Activated CD4-positive, CD25-positive, alpha-beta regulatory T cell treated with anti-CD3 and anti-CD28 coated beads, Interleukin-2, amount 50 U/mL, for 72 hours (primary cell): ENCODE measurements around the gene NDEL1.
"Not testable (repeated sequence)": the region's sequence is repeated elsewhere in the genome, so short reads cannot be mapped to it uniquely, and the experiment has no call there.

Source experiments
- DNase-seq: peaks from one replicate; pipeline ENCODE4 v3.0.0; 2021

The NDEL1 gene, protein sequence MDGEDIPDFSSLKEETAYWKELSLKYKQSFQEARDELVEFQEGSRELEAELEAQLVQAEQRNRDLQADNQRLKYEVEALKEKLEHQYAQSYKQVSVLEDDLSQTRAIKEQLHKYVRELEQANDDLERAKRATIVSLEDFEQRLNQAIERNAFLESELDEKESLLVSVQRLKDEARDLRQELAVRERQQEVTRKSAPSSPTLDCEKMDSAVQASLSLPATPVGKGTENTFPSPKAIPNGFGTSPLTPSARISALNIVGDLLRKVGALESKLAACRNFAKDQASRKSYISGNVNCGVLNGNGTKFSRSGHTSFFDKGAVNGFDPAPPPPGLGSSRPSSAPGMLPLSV

DNA sequence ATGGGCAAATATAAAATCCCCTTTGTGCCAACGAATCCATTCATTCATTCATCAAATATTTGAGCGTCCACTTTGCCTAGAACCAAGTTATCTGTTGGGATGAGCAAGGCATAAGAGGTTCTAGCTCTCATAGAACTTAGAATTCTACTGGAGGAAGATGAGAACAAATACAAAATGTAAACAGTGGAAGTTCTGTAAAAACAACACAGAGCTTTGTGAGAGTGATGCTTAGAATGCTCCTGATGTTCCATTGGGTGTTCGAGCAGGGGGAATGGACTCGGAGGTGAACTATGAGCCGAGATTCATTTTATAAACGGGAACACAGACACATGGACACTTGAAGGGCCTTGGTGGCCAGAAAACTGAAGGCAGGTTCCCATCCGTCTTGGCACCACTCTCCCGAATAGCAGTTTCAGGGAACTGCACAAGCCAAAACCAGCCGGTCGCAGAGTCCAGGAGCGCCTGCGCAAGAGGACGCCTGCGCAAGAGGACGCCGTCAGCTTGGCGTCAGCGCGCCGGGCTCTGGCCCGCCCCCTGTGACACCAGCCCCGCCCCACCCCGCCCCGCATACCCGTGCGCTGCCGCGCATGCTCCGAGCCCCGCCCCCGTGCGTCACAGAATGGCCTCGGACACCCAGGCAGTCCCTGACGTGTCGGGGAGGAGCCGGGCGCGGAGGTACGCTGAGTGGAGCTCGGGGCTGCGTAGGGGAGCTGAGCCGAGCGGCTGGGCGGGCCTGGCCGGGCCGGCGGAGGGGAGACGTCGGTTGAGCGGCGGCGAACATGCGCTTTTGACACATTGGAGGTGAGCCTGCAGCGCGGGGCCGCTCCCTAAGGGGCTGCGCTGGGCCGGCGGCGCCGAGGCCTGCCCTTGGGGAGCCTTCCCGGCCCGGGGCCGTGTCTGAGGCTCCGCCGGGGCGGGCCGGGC lies at the start of gene NDEL1:
Gene NDEL1, plus strand, starts transcription at position 640 of the 924 bp plus-strand sequence. CDS start 8,388 bp downstream, outside the sequence.
- peak; percentile 99 for DNase-seq

DNA sequence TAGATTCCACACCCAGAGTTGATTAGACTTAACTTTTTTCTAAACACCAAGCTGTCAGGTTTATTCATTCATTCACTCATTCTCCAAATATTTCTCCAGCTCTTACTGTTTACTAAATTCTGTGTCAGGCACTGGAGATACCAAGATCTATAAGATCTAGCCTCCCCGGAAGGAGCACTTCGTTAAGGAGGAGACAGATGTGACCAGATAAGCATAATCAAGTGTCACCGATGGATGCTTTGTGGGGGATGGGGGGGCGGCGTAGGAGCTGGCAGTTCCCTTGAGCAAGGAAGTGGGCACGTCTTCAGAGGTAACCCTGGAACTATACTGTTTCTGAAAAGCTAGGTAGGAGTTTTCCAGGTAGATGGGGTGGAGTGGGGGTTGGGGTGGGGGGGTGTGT lies 48.8 kb upstream of the NDEL1 start:
- no peak for DNase-seq

DNA sequence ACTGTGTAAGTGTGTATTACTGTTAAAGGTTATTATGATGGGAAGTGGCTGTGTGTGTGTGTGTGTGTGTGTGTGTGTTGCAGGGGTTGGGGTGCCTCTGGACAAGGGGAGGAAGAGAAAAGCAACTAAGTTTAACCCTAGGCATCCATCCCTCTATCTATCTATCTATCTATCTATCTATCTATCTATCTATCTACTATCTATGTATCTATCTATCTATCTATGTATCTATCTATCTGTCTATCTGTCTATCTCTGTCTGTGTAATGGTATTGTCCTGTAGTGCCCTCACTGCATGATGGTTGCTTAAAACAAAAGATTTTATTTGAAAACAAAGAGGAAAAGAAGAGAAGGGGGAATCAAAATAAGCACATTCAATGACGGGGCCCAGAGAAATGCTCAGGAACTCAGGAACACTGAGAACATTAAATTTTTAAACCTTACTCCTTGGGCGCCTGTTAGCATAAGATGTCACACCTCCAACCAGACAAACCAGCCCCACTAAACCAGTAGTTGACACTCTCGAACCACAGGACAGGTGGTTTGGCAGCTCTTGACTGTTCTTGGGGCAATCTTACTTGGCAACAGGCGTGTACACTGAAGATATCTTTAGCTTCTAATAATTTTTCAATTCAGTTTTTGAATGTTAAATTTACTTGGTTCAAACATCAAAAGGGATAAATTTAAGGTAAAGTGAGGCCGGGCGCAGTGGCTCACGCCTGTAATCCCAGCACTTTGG lies 47.6 kb upstream of the NDEL1 start:
- no peak for DNase-seq

DNA sequence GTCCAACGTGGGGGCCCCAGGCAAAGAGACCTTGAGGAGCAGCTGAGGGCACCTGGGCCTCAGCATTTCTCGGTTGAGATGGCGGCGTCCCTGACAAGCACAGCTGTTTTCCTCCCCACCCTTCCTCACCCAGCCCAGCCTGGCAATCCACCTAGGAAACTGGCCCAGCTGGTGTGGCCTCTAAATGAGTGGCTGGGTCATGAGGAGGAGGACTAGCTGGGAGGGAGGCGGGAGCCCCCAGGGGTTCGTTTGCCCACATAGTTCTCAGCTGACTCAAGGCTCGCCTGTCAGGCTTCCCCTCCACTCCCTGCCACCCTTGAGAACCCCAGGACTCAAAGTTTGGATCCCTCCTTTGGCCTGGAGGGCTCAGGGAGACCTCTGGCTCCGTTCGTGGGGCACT lies 44.0 kb upstream of the NDEL1 start:
- DNase-seq = no peak

DNA sequence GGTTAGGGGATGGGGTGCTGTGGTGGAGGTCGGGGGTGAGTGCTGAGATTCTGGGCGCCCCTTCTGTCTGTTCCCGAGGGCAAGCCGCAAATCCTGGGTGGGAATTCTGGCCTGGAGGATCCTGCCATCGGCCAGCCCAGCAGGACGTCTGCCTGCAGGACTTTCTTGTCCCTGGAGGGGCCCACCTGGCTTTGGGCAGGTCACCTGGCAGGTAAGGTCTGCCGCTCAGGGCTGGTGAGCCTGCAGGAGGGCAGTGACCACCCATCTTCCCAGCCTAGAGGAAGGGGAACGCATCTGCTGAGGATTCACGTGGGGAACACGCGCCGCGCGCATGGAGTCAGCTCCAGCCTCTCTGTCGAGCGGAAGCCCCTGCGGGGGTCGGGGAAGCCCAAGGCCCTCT lies 43.4 kb upstream of the NDEL1 start:
- no peak for DNase-seq

DNA sequence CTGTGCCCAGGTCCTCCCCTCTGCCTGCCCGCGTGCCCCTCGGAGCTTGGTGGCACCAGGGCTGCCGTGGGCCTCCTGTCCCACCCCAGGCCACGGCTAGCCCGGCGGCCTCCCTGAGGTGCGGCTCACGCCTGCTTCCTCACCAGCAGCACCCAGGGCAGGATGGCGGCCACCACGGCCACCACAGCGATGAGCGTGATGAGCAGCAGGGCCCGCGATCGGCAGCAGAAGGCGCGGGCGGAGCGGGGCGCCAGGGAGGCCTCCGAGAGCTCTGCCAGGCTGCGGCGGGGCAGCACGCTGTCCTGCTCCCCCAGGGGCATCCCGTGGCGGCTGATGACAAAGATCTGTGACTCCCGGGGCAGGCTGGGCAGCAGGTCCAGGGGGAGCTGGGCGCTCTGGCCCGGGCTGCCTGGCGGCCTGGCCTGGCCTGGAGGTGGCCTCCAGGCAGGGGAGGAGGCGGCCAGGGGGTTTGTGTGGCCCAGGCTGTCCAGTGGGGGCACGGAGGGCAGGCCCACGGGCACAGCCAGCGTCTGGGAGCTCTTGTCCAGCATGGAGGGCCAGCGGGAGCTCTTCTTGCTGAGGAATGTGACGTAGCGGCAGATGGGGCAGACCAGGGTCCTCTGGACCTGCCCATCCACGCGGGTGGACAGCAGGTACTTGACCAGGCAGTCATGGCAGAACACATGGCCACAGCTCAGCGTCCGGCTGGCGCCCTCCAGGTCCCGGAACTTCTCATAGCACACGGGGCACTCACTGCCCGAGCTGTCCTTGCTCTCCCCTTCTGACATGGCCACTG lies 42.8 kb upstream of the NDEL1 start:
- DNase-seq = no peak

DNA sequence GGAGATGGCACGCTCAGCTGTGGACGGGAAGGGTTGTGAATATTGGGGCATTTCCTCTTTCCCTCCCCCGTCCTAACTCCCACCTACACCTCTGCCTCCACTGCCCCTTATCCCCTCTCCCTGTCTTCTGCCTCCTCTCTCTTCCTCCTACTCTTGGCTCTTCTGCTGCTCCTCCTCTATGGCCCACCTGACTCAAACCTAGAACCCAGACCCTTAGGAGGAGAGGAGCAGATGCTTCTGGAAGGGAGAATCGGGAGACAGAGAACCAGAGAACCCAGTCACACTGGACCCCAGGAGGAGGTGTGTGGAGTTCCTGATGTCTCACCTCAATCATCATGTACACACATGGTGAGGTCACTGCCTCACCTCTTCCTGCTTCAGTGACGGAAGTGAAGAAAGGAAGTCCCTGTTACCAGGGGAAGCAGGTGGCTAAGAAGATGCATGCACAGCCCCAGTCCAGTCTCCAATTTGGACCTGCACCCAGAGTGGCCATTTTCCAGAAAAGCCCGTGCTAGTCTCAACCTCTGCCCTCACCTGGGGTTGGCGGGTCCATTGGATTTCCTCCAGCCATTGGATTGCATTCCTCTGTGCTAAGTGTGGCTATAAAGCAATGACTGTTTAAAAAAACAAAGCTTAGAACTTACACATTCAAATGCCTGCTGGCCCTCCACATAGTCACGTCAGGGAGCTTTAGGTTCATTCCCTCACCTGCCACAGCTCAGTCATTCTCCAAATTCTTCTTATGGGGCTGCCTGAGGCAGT lies 42.0 kb upstream of the NDEL1 start:
- DNase-seq = no peak

DNA sequence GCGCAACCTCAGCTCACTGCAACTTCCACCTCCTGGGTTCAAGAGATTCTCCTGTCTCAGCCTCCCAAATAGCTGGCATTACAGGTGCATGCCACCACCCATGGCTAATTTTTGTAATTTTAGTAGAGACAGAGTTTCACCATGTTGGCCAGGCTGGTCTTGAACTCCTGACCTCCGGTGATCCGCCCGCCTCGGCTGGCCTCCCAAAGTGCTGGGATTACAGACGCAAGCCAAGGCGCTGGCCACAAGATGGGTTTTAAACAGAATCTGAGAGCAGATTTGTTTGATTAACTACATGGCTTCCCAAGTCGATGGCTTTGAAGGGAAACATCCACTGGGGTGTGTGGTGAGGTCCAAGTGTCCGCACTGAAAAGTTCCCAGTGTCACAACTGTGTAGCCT lies 41.2 kb upstream of the NDEL1 start:
- not testable (repeated sequence) for DNase-seq

DNA sequence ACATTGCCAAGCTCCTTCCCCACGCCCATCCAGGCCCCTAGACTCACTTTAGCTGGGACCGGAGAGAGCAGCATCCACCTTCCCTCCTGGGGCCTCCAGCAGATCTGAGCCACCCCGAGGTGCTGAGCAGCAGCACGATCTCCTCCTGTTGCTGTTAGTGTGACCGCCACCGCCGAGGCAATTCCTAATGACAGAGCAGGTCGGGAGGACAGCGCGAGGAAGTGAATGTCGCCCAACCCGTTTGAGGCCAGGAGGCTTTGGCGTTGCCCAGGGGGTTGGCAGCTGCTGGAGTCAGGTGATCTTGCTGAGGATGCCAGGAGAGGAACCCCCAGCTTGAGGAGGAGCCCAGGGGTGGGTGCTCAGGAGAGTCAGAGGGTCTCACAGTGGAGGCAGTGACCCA lies 38.0 kb upstream of the NDEL1 start, which contains the start of gene RNF222:
Gene RNF222, minus strand, starts transcription at position 192 of the 400 bp plus-strand sequence. CDS start 4,366 bp downstream, outside the sequence.
- no peak for DNase-seq

DNA sequence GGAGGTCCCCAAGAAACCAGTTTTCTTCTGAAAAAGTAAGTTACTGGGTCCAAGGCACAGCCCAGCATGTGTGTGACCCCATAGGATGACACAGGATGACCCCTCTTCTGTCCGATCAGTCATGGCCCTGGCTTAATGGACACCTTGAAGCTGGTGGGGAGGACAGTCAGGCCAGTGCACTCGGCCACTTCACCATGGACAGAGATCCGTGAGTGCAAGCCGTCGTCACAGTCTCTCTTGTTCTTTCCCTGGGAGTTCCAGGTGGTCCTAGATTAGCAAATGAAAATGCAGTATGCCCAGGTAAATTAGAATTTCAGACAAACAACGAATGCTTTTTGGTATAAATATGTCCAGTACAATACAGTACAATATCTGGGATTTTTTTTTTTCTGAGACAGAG lies 36.7 kb upstream of the NDEL1 start:
- DNase-seq = no peak

DNA sequence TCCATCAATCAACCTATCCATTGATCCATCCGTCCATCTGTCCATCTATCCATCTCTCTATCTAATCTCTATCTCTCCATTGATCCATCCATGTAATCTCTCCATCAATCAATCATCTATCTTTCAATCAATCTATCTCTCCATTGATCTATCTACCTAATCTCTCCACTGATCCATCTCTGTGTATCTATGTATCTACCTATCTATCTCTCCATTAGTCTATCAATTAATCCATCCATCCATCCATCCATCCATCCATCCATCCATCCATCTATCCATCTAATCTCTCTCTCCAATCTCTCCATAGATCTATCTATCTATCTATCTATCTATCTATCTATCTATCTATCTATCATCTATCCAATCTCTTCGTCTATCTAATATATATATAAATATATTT lies 34.6 kb upstream of the NDEL1 start:
- DNase-seq = no peak

DNA sequence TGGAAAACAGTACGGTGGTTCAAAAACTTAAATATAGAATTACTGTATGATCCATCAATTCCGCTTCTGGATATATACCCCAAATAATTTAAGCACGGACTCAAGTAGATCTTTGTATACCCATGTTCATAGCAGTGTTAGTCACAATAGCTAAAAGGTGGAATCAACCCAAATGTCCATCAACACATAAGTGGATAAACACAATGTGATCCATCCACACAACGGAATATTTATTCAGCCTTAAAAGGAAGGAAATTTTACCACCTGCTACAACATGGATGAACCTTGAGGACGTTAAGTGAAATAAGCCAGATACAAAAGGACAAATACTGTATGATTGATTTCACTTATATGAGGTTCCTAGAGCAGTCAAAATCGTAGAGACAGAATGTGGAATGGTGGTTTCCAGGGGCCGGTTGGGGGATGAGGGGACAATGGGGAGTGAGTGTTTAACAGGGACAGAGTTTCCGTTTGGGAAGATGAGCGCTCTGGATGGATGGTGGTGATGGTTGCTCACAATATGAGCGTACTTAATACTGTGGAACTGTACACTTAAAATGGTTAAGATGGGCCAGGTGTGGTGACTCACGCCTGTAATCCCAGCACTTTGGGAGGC lies 32.7 kb upstream of the NDEL1 start:
- no peak for DNase-seq

DNA sequence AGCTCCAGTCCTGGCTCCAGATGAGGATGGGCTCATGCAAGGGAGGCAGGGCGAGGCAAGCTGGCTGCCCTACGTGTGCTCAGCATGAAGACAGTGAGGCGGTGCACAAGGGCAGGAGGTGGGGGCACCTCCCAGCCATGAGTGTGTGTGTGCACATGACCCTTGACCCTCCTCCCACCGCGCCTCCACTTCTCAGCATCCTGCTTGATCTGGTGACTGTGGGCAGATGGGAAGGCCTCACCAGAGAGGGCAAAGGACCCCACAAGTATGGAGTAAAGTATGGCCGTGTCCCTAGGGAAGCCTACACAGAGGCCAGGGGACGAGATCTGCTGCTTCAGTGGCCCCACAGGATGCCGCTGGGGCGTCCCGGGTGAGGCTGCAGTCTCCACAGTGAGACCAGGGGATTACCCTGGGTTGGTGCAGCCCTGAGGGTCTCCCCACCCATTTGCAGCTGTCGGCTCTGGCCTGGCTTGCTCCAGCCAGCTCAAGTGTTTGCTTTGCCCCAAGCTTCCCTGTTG lies 30.1 kb upstream of the NDEL1 start:
- DNase-seq = no peak

DNA sequence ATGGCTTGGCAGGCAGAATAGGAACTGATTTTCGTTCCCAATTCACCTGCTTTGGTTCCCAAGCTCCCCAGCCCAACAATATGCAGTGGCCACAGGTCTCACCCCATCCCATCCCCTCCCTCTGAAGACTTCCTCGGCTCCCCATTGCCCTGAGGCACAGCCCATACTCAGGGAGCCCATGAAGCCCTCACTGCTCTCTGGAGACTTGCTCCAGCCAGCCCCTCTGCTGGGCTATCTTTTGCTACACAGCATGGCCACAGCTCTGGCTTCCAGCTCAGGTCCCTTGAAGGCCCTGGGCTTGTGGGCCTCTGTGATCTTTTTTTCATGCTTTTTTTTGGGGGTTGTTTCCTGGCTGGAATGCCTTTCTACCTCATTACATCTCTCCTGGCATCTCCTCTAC lies 29.5 kb upstream of the NDEL1 start:
- no peak for DNase-seq

DNA sequence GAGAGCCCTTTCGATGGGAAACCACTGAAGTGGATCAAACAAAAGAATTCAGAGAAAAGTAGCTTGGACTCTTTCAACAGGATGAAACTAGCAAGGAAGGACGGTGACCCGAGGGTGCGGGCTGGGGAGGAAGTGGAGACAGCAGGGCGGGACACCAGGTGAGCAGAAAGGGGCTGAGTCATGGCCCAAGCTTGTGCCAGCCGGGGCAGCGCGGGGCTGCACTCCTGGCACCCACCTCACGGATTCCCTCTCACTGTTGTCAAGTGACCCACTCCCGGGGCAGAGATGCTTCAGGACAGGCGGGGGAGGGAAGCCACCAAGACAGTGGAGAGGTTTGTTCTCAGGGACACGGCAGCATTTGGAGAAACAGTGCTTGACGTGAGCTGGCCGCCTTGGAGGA lies 27.3 kb upstream of the NDEL1 start:
- no peak for DNase-seq

DNA sequence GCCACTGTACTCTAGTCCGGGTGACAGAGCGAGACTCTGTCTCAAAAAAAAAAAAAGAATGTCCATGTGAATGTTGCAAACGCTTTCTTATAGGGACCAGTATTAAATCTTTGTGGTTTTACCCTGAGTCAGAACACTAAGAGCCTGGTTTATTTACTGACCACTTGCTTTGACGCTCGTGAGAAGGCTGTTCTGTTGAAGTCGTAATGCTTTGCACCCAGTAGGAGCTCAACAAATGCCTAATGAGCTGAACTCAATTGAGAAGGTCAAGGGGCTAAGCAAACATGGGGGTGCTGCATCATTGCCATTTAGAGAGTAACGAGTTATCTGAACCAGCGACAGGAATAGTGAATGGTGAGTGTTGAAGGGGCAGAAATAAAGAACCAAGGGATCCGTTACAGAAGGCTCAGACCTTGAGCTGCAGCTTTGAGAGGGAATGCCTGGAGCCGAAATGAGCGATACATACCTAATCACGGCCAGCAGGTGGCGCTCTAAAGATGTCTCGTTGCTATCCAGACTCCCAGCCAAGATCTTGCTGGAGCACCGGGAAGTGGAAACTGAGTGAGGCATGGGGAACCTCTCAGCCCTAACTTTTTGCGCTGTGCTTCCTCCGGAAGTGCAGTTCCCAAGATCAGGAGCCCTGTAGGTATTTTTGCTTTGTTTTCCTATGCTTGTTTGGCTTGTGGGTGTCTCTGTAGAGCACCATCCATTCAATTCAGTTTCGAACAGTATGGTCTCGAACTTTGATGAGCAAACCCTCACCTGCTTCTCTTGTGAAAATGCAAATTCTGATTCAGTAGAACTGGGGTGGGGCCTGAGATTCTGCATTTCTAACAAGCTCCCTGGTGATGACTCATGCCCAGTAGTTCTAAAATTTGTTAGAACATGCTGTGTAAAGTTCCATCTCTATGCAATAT lies 25.5 kb upstream of the NDEL1 start:
- DNase-seq = peak; percentile 82

DNA sequence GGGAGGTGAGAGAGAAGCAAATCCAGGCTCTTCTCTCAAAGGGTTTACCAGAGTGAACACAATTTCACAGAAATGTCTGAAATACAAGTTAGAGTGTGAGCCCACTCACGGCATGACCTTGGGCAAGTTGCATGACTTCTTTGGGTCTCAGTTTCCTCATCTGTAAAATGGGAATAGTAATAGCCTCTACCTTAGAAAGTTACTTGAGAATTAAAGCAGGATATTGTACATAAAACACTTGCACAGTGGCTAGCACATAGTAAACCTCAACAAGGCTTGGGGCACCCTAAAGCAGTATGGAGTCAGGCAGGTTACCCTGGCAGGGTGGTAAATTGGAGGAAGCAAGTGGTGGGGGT lies 24.8 kb upstream of the NDEL1 start:
- no peak for DNase-seq

DNA sequence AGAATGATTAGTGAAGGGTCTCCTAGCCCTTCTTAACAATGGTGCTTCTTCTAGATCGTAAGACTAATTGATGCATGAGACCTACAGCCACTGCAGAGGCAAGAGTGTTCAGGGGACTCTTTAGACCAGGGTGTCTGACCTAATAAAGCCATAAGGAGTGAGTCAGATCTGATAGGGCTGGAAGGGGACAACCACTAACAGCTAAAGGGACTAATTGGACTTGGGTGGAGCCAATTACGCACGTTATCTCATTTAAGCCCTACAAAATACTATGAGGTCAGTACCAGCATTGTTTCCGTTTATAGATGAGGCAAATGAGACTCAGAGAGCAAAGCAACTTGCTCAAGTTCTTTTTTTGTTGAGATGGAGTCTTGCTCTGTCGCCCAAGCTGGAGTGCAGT lies 23.6 kb upstream of the NDEL1 start:
- DNase-seq = no peak

DNA sequence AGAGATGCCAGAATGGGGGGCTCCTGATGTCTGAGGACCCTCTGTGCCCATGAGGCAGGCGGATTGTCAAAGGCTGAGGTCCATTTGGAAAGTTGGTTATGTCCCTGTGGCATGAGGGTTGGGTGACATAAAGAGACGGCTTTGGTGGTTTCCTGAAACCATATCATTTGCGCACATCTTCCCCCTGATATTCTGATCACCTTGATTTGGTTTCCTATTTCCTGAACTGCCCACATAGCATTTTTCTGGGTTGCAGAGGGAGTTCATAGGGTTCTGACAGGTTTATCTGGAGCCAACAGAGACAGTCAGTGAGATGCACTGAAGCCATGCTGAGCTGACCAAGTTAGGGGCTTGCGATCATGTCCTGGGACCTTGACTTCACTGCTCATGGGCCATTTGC lies 22.4 kb upstream of the NDEL1 start:
- DNase-seq = no peak

DNA sequence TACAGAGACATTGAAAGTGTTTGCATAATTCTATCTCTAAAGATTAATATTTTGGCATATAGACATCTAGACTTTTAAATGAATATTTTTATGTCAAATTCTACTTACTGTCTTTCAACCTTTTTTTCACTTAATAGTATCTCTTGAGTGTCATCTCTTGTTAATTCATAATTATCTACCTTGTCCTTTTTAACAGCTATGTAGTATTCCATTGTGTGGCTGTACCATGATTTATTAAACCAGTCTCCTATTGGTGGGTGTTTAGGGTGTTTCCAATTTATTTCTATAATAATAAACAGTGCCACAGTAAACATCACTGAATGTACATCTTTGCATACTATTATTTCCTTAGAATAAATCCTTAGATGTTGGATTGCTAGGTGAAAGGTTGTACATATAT lies 21.7 kb upstream of the NDEL1 start:
- no peak for DNase-seq
